Measurements from ENCODE around the gene LRRC4B. TPM values are rescaled to one million over a fixed set of nuclear protein-coding genes. Genes with fewer than 3 reads are reported as not detected.
A peak's percentile ranks its signal among the peaks of the same experiment; 100 is the strongest.

LRRC4B gene
- total RNA-seq, 6 experiments from 2014 or later: 0.22 to 1.2 (median 0.52) TPM

GRCh38 chr19:50494186-50495019, 73.8 kb downstream of the LRRC4B start:
- 55% methylated on average over 7 of the region's 7 CpGs for WGBS (ENCODE audit: insufficient coverage, low coverage, low lambda C conversion rate, missing lambda C conversion rate)
- no peaks in the 10 kb centered on the region for H3K4me1 ChIP-seq
- no peaks in the 10 kb centered on the region for H3K36me3 ChIP-seq
- H3K27ac ChIP-seq: no peak overlapping the region
- TF ChIP-seq POLR2A (IDR thresholded peaks at IDR 0.05): no peak
- TF ChIP-seq, protein P1, sequence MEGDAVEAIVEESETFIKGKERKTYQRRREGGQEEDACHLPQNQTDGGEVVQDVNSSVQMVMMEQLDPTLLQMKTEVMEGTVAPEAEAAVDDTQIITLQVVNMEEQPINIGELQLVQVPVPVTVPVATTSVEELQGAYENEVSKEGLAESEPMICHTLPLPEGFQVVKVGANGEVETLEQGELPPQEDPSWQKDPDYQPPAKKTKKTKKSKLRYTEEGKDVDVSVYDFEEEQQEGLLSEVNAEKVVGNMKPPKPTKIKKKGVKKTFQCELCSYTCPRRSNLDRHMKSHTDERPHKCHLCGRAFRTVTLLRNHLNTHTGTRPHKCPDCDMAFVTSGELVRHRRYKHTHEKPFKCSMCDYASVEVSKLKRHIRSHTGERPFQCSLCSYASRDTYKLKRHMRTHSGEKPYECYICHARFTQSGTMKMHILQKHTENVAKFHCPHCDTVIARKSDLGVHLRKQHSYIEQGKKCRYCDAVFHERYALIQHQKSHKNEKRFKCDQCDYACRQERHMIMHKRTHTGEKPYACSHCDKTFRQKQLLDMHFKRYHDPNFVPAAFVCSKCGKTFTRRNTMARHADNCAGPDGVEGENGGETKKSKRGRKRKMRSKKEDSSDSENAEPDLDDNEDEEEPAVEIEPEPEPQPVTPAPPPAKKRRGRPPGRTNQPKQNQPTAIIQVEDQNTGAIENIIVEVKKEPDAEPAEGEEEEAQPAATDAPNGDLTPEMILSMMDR (IDR thresholded peaks at IDR 0.05): no peak
- DNase-seq (peak in 1 of 3 donors; percentile 3), ATAC-seq (no peak)
- H3K27me3 ChIP-seq: no peaks in the 10 kb centered on the region
- no peak overlapping the region for H3K4me3 ChIP-seq
- H3K9me3 ChIP-seq: no peaks in the 10 kb centered on the region
- intact Hi-C loops (cut with DNase I): no loop called here

GRCh38 chr19:50493171-50493570, 75.1 kb downstream of the LRRC4B start:
- Histone ChIP-seq H3K4me3 (no peak overlapping the region), H3K9me3 (no peaks in the 10 kb centered on the region), H3K27me3 (no peaks in the 10 kb centered on the region), H3K27ac (no peak overlapping the region), H3K36me3 (no peaks in the 10 kb centered on the region), H3K4me1 (no peaks in the 10 kb centered on the region)
- intact Hi-C loops (cut with DNase I): no loop called here
- DNase-seq (peak in 1 of 3 donors; percentile 31), ATAC-seq (no peak)
- 100% methylated on average over 1 of the region's 8 CpGs for WGBS (ENCODE audit: insufficient coverage, low coverage, low lambda C conversion rate, missing lambda C conversion rate)
- TF ChIP-seq, protein P1 (IDR thresholded peaks at IDR 0.05): no peak
- TF ChIP-seq POLR2A (IDR thresholded peaks at IDR 0.05): no peak

DNA sequence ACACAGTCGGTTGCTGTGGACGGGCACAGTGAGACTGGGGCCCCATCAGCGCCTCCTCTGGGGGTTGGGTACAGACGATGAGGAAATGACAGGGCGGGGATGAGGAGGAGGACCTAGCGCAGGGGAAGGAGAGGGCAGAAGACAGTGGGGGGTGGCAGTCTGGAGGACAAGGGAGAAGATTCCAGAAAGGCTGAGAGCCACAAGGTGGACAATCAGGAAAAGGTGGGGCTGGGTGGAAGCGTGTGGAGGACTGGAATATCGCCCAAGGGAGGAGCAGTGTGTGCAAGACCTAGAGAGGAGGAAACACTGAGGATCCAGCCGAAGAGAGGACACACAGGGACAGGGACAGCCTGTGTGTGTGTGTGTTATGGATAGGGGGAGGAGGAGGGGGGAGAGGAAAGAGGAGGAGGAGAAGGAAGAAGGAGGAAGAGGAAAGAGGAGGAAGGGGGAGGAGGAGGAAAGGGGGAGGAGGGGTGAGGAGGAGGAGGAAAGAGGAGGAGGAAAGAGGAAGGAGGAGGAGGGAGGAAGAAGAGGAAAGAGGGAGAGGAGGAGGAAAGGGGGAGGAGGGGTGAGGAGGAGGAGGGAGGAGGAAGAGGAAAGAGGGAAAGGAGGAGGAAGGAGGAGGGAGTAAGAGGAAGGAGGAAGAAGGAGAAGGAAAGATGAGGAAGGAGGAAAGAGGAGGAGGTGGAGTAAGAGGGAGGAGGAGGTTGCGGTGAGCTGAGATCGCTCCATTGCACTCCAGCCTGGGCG, 75.8 kb downstream of the LRRC4B start:
- Histone ChIP-seq H3K9me3 (no peaks in the 10 kb centered on the region), H3K36me3 (no peaks in the 10 kb centered on the region), H3K27ac (no peak overlapping the region), H3K27me3 (no peaks in the 10 kb centered on the region), H3K4me3 (no peak overlapping the region), H3K4me1 (no peaks in the 10 kb centered on the region)
- 3% methylated on average over 9 of the region's 12 CpGs for WGBS (ENCODE audit: insufficient coverage, low coverage, low lambda C conversion rate, missing lambda C conversion rate)
- peak; percentile 13 to 46 (median 41) for ATAC-seq
- peak in 2 of 3 donors; percentile 37 to 40 for DNase-seq
- no peak for TF ChIP-seq POLR2A (IDR thresholded peaks at IDR 0.05)
- TF ChIP-seq, protein P1 (IDR thresholded peaks at IDR 0.05): no peak
- intact Hi-C loops (cut with DNase I): no loop called here

- H3K27ac ChIP-seq: no peak overlapping the region
- ATAC-seq (no peak), DNase-seq (peak in 1 of 3 donors; percentile 49)
Observed at GRCh38 chr19:50490991-50491472, 77.2 kb downstream of the LRRC4B start.

More at GRCh38 chr19:50490991-50491472, 77.2 kb downstream of the LRRC4B start:
- Histone ChIP-seq H3K27me3 (no peaks in the 10 kb centered on the region), H3K4me1 (no peaks in the 10 kb centered on the region), H3K36me3 (no peaks in the 10 kb centered on the region), H3K4me3 (no peak overlapping the region), H3K9me3 (no peaks in the 10 kb centered on the region)
- 48% methylated on average over 24 of the region's 26 CpGs for WGBS (ENCODE audit: insufficient coverage, low coverage, low lambda C conversion rate, missing lambda C conversion rate)
- TF ChIP-seq POLR2A (IDR thresholded peaks at IDR 0.05): no peak
- TF ChIP-seq, protein P1 (IDR thresholded peaks at IDR 0.05): no peak
- intact Hi-C loops (cut with DNase I): no loop called here
